GM12878 (cell line): Measurements from ENCODE around the gene COPE.

Experiments
- CHD2 ChIP-seq: IDR thresholded peaks from 2 replicates; pipeline ENCODE4 v1.6.1; 2011; ENCODE audit warnings: low read depth, low read length, improper control_type of control experiment, borderline replicate concordance
- CTCF ChIP-seq, 3 experiments: IDR thresholded peaks in 2 of 3; conservative IDR thresholded peaks in 1 of 3; 2 replicates each; pipeline ENCODE4 v1.5.1; 2011; ENCODE audit warnings: low read depth in 3 of 3, low read length in 3 of 3, mild to moderate bottlenecking in 3 of 3, control low read depth in 2 of 3, moderate library complexity in 2 of 3, inconsistent platforms in 1 of 3, mixed read lengths in 1 of 3; ENCODE audit not compliant: control insufficient read depth in 2 of 3, insufficient read depth in 1 of 3; ENCODE audit errors: extremely low read depth in 1 of 3
- EZH2 ChIP-seq: IDR thresholded peaks from 2 replicates; pipeline ENCODE4 v1.6.1; 2012; ENCODE audit warnings: low read depth, mild to moderate bottlenecking, control low read depth, inconsistent platforms, low read length, borderline replicate concordance; ENCODE audit not compliant: control insufficient read depth
- NFXL1 ChIP-seq: fragments of 450-650 bp; IDR thresholded peaks from 2 replicates; pipeline ENCODE4 v1.6.1; 2017; ENCODE audit warnings: antibody characterized with exemption, mild to moderate bottlenecking, borderline replicate concordance
- POLR2A ChIP-seq: IDR thresholded peaks from 2 replicates; pipeline ENCODE4 v1.6.1; 2011; ENCODE audit warnings: low read depth, mild to moderate bottlenecking, low read length
- POLR2AphosphoS2 ChIP-seq: IDR thresholded peaks from 2 replicates; pipeline ENCODE4 v1.6.1; 2011; ENCODE audit warnings: low read depth, mild to moderate bottlenecking, low read length, improper control_type of control experiment, moderate library complexity
- TF ChIP-seq, protein P1 (sequence below): IDR thresholded peaks from 2 replicates; pipeline ENCODE4 v1.6.1; 2012; ENCODE audit warnings: mild to moderate bottlenecking, low read depth, low read length
- TF ChIP-seq, protein P2 (sequence below): IDR thresholded peaks from 2 replicates; pipeline ENCODE4 v1.6.1; 2011; ENCODE audit warnings: low read depth, low read length, improper control_type of control experiment, borderline replicate concordance

DNA sequence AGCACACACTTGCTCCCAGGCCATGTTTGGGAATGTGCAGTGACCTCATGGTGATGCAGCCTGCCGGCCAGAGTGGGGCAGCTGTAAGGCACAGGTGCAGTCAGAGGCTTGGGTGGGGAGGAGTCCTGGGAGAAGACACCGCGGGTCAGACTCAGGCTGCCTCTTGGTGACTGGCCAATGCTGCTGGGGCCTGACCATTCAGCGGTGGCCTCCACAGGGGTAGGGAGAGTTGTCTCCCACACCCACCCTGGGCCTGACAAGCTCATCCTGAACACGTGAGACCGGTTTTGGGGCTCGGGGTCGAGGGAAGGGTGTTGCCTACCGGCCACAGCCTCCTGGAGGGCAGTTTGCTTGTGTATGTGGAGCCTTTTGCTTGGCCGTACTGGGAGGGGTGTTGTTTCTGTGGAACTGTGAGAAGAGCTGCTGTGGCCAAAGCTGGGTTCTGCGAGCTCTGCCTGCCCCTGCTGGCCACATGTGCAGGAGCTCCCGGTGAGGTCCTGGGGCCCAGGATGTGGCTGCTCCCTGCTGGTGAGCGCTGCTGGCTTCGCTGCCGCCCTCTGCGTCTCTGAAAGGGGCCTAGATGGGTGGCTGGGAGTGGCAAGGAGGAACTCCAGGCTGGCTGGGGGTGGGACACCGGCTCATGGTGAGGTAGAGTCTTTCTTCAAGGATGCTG, 65.3 kb downstream of the COPE start:
- TF ChIP-seq, protein P1, sequence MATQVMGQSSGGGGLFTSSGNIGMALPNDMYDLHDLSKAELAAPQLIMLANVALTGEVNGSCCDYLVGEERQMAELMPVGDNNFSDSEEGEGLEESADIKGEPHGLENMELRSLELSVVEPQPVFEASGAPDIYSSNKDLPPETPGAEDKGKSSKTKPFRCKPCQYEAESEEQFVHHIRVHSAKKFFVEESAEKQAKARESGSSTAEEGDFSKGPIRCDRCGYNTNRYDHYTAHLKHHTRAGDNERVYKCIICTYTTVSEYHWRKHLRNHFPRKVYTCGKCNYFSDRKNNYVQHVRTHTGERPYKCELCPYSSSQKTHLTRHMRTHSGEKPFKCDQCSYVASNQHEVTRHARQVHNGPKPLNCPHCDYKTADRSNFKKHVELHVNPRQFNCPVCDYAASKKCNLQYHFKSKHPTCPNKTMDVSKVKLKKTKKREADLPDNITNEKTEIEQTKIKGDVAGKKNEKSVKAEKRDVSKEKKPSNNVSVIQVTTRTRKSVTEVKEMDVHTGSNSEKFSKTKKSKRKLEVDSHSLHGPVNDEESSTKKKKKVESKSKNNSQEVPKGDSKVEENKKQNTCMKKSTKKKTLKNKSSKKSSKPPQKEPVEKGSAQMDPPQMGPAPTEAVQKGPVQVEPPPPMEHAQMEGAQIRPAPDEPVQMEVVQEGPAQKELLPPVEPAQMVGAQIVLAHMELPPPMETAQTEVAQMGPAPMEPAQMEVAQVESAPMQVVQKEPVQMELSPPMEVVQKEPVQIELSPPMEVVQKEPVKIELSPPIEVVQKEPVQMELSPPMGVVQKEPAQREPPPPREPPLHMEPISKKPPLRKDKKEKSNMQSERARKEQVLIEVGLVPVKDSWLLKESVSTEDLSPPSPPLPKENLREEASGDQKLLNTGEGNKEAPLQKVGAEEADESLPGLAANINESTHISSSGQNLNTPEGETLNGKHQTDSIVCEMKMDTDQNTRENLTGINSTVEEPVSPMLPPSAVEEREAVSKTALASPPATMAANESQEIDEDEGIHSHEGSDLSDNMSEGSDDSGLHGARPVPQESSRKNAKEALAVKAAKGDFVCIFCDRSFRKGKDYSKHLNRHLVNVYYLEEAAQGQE, result no peak
- no peak for TF ChIP-seq POLR2AphosphoS2
- TF ChIP-seq, protein P2, sequence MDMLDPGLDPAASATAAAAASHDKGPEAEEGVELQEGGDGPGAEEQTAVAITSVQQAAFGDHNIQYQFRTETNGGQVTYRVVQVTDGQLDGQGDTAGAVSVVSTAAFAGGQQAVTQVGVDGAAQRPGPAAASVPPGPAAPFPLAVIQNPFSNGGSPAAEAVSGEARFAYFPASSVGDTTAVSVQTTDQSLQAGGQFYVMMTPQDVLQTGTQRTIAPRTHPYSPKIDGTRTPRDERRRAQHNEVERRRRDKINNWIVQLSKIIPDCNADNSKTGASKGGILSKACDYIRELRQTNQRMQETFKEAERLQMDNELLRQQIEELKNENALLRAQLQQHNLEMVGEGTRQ, result no peak
- no peak for TF ChIP-seq EZH2
- no peak for TF ChIP-seq POLR2A
- no peak for TF ChIP-seq CHD2
- TF ChIP-seq CTCF (IDR thresholded peaks at IDR 0.05 in 2 of 3, conservative IDR thresholded peaks at IDR 0.05 in 1 of 3; ENCODE audit: control insufficient read depth in 2 of 3, extremely low read depth in 1 of 3, insufficient read depth in 1 of 3, low read depth in 3 of 3, low read length in 3 of 3), result no peak
- TF ChIP-seq NFXL1, result no peak
